HCT116 (cell line): ENCODE measurements around the gene CSH1.

Source experiments
- ZNF274 ChIP-seq: fragments of 200-500 bp; sonication (Bioruptor generic); IDR thresholded peaks from 2 replicates; pipeline ENCODE4 v1.6.1; 2014; ENCODE audit warnings: mild to moderate bottlenecking, low read depth, low read length, inconsistent platforms
- TF ChIP-seq, protein P1 (sequence below), 3 experiments: fragments of 200-600 bp in 1 of 3; sonication (generic) in 1 of 3; IDR thresholded peaks in 2 of 3; conservative IDR thresholded peaks in 1 of 3; 2 replicates each; pipeline ENCODE4 v1.5.1; 2012 to 2017; ENCODE audit warnings: low read depth in 2 of 3, low read length in 2 of 3, antibody characterized with exemption in 1 of 3, borderline replicate concordance in 1 of 3, control low read depth in 1 of 3, mild to moderate bottlenecking in 1 of 3, mixed read lengths in 1 of 3, mixed run types in 1 of 3, moderate library complexity in 1 of 3; ENCODE audit not compliant: insufficient read depth in 1 of 3

GRCh38 chr17:63928966-63929695 is 32.8 kb upstream of the CSH1 start:
- TF ChIP-seq, protein P1, sequence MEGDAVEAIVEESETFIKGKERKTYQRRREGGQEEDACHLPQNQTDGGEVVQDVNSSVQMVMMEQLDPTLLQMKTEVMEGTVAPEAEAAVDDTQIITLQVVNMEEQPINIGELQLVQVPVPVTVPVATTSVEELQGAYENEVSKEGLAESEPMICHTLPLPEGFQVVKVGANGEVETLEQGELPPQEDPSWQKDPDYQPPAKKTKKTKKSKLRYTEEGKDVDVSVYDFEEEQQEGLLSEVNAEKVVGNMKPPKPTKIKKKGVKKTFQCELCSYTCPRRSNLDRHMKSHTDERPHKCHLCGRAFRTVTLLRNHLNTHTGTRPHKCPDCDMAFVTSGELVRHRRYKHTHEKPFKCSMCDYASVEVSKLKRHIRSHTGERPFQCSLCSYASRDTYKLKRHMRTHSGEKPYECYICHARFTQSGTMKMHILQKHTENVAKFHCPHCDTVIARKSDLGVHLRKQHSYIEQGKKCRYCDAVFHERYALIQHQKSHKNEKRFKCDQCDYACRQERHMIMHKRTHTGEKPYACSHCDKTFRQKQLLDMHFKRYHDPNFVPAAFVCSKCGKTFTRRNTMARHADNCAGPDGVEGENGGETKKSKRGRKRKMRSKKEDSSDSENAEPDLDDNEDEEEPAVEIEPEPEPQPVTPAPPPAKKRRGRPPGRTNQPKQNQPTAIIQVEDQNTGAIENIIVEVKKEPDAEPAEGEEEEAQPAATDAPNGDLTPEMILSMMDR (IDR thresholded peaks at IDR 0.05 in 2 of 3, conservative IDR thresholded peaks at IDR 0.05 in 1 of 3; ENCODE audit: borderline replicate concordance in 1 of 3, insufficient read depth in 1 of 3, low read depth in 2 of 3, low read length in 2 of 3), result no peak
- no peak for TF ChIP-seq ZNF274
